HEK293T (cell line): ENCODE data around the gene ZFC3H1.

Experiments used
- ARNT ChIP-seq: fragments of 450-650 bp; IDR thresholded peaks from 2 replicates; pipeline ENCODE4 v1.6.1; 2017; ENCODE audit warnings: mild to moderate bottlenecking
- BHLHE40 ChIP-seq: fragments of 450-650 bp; IDR thresholded peaks from 2 replicates; pipeline ENCODE4 v1.6.1; 2016; ENCODE audit warnings: mild to moderate bottlenecking, moderate library complexity, borderline replicate concordance
- CTBP1 ChIP-seq: fragments of 450-650 bp; IDR thresholded peaks from 2 replicates; pipeline ENCODE4 v1.6.1; 2016; ENCODE audit warnings: borderline replicate concordance
- FOXA1 ChIP-seq: fragments of 450-650 bp; IDR thresholded peaks from 2 replicates; pipeline ENCODE4 v1.6.1; 2016; ENCODE audit warnings: mild to moderate bottlenecking
- FOXM1 ChIP-seq: fragments of 450-650 bp; IDR thresholded peaks from 2 replicates; pipeline ENCODE4 v1.6.1; 2017; ENCODE audit warnings: mild to moderate bottlenecking, borderline replicate concordance
- HDGF ChIP-seq: fragments of 450-650 bp; IDR thresholded peaks from 2 replicates; pipeline ENCODE4 v1.6.1; 2017; ENCODE audit warnings: antibody characterized with exemption, borderline replicate concordance
- L3MBTL2 ChIP-seq: fragments of 450-650 bp; conservative IDR thresholded peaks from 2 replicates; pipeline ENCODE4 v1.6.1; 2016; ENCODE audit warnings: mild to moderate bottlenecking
- LEF1 ChIP-seq: fragments of 450-650 bp; IDR thresholded peaks from 2 replicates; pipeline ENCODE4 v1.6.1; 2017; ENCODE audit warnings: mild to moderate bottlenecking, borderline replicate concordance
- SP1 ChIP-seq: fragments of 450-650 bp; IDR thresholded peaks from 2 replicates; pipeline ENCODE4 v1.6.1; 2017
- SUZ12 ChIP-seq: fragments of 450-650 bp; IDR thresholded peaks from 2 replicates; pipeline ENCODE4 v1.6.1; 2016; ENCODE audit warnings: mild to moderate bottlenecking
- TARDBP ChIP-seq: fragments of 450-650 bp; IDR thresholded peaks from 2 replicates; pipeline ENCODE4 v1.6.1; 2016
- TF ChIP-seq, protein P1 (sequence below): fragments of 450-650 bp; IDR thresholded peaks from 2 replicates; pipeline ENCODE4 v1.6.1; 2016

- no peak for TF ChIP-seq TARDBP
- no peak for TF ChIP-seq BHLHE40
- TF ChIP-seq HDGF = no peak
- TF ChIP-seq, protein P1, sequence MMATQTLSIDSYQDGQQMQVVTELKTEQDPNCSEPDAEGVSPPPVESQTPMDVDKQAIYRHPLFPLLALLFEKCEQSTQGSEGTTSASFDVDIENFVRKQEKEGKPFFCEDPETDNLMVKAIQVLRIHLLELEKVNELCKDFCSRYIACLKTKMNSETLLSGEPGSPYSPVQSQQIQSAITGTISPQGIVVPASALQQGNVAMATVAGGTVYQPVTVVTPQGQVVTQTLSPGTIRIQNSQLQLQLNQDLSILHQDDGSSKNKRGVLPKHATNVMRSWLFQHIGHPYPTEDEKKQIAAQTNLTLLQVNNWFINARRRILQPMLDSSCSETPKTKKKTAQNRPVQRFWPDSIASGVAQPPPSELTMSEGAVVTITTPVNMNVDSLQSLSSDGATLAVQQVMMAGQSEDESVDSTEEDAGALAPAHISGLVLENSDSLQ = no peak
- no peak for TF ChIP-seq ARNT
- TF ChIP-seq FOXA1 = no peak
- TF ChIP-seq SP1 = no peak
- TF ChIP-seq LEF1 = no peak
- TF ChIP-seq FOXM1 = no peak
- no peak for TF ChIP-seq L3MBTL2
- no peak for TF ChIP-seq SUZ12
- TF ChIP-seq CTBP1 = no peak
Measured at GRCh38 chr12:71703206-71703605, 39.6 kb upstream of the ZFC3H1 start.
